GM18505 (cell line): Measurements from ENCODE around the gene COX14.

ENCODE experiments used
- ATAC-seq: cut with Tn5 transposase; IDR thresholded peaks from one replicate; pipeline ENCODE4 v1.9.1; 2021; ENCODE audit not compliant: unreplicated experiment
- POLR2A ChIP-seq: IDR thresholded peaks from 4 replicates; pipeline ENCODE4 v1.6.1; 2011; ENCODE audit warnings: borderline replicate concordance; ENCODE audit not compliant: insufficient read depth, insufficient read length; ENCODE audit errors: extremely low read depth

COX14 gene

DNA sequence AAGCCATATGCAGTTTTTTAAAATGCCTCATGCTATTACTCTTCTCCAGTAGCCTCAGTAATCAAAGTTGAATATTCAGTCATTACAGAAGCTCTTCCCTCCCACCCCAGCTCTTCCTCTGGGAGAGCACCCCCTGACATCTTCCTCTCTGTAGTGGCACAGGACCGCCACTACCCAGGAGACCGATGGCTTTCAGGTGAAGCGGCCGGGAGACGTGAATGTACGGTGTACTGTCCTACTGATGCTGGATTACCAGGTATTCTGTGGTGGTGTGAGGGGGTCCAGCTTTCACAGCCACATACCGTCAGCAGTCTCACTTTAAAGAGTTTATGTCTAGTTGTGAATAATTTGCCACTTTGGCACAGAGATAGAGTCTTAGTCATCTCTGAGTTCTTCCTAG lies 22.3 kb upstream of the COX14 start:
- TF ChIP-seq POLR2A: no peak
- ATAC-seq: no peak

DNA sequence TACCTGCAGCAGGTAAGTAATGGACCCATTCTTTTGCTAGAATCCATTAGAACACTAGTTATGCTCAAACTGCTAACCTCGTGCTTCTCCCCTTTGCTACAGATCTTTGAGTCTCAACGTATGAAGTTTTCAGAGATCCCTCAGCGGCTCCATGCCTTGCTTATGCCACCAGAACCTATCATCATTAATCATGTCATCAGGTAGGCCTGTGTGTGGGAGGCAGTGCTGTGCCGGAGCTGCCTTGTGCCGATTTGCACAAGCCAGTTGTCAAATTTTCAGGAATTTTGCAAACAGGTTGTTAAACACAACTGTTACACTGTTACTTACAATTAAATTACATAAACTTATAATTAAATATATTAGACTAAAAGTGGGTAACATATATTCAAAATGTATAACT lies 21.6 kb upstream of the COX14 start:
- no peak for TF ChIP-seq POLR2A
- no peak for ATAC-seq

DNA sequence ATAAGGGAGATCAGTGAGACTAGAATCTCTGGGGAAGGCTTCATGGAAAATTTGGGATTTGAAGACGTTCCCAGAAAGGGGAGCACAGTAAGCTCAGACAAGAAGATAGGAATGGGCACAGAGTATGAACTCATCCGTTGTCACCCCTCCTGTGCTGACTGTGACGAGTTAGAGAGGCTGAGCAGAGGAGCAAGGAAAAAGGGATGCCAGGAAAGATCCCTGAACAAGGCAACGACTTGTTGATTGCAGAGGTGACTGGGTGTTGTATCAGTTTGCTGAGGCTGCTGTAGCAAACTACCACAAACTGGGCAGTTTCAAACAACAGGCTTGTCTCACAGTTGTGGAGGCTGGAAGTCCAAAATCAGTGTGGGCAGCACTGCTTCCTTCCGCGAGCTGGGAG lies 14.1 kb upstream of the COX14 start:
- ATAC-seq: no peak
- no peak for TF ChIP-seq POLR2A

DNA sequence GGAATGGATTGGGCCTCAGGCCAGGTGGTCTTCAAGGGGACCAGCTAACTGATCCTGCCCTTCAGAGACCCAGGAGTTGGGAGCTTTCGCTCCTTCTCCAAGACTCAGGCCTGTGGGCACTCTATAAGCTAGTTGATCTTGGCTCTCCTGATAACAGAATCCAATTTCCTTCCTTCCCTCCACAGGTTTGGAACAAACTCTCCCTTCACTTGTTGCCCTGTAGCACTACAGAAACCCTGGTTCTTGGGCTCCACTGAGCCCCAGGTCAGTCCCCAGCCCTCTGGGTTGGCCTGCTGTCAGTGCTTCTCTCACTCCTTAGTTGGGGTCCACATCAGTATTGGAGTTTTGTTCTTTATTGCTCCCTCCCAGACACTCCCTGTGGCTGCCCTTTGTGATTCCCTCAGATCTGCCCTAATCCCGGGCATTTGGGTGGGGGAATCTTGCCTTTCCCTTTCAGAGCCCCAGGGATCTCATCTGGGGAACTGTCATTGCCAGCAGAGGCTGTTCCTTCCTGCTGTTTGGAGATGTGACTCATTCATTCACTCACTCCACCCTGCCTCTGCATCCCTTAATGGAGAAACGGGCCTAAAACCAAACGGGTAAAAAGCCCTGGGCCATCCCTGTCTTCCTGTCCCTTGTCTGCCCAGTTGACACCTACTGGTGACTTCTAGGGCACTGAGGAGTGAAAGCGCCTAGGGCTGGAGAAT lies 12.6 kb upstream of the COX14 start:
- ATAC-seq: no peak
- no peak for TF ChIP-seq POLR2A

DNA sequence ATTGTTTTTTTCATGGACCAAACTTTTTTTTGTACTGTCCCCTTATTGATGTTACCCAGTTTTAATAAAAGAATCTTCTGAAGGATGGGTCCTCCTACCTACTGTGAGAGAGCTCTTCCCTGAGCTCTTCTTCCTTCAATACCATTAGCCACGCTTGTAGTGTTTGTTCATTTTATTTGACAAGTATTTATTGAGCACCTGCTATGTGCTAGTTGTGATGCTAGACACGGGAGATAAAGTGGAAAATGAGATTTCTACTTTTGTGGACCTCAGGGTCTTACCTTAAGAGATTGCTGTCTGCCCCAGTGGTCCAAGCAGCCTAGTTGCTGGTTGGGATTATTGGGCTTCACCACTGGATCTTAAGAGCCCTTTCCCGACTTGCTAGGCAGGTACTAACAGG lies 11.5 kb upstream of the COX14 start:
- no peak for ATAC-seq
- TF ChIP-seq POLR2A: no peak

DNA sequence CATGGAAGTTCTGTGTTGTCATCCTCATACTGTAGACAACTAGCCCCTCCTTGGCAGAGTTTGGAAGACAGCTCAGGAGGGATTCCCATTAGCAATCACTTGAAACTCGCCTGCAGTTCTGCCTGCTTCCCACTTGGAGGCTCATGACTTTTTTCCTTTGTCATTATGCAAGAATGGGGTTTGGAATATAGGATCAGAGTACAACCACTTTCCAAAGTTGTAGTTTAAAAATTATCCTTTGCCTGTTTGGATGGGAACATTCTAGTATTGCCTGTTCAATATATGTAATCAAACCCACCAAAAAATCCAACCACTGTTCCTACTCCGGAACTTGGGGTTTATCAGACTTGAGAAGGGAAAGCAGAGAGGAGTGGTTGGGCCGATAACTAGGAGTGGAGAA lies 10.4 kb upstream of the COX14 start:
- ATAC-seq: no peak
- no peak for TF ChIP-seq POLR2A

DNA sequence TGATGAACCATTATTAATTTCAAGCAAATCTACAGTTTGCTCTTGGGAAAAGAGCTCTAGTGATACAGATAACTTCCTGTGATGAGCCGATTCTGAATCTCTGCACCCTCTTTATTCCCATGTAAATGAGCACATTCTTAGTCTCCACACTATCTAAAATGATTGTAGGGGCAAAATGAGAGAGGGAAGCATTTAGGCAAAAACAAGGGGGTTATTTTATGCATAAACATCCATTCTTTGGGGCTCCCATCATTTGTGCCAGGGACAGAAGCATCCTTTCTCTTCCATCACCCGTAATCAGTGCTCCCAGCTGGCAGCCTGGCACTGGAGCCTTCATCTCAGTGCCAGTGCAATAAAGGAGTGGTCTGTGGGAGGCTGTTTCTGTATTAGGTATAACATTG lies 9.9 kb upstream of the COX14 start:
- no peak for ATAC-seq
- no peak for TF ChIP-seq POLR2A

DNA sequence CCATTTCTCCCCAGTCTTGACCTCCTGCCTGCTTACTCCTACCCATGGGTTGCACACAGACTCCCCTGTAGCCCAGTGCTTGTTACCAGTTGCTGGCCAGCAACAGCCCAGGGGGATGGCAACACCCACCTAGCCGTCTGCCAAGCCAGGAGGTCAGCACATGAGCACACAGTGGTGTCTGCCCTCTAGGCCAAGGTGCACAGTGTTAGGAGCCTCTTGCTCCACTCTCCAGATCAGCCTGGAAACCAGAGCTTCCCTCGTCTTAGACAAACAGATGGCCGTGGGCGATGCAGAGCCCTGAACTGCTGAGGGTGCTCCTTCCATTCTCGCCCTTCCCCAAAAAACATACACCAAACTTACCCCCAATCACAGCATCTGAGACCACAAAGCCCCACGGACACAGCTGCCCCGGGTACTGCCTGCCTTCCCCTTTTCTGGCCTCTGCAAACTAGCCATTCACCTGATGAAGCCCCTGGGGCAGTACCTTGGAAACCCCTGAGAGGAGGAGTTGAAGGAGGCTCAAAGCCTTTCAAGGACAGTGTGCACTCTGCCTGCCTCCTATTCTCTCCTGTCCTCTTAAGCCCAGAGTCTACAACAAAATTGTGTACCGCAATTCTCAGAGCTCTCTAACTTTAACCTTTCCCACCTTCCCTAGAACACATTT lies 9.3 kb upstream of the COX14 start:
- TF ChIP-seq POLR2A: no peak
- no peak for ATAC-seq

DNA sequence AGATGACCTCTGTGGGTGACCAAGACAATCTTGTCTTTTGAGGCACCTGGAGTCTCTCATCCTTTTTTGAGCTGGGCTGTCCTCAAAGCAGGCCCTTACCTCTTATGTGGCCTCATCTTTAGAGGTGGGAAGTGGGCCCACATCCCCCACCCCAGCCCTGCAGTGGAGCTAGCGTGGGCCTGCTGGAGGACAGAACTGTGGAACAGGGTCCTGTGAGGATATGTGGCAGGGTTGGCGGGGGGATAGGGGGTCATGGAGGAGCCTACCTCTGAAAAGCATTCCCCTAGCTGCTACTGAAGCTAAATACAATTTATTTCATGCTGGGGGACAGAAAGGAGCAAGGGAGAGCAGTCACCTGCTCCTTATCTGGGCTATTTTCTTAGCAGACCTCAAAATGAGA lies 8.7 kb upstream of the COX14 start:
- TF ChIP-seq POLR2A: no peak
- ATAC-seq: no peak

DNA sequence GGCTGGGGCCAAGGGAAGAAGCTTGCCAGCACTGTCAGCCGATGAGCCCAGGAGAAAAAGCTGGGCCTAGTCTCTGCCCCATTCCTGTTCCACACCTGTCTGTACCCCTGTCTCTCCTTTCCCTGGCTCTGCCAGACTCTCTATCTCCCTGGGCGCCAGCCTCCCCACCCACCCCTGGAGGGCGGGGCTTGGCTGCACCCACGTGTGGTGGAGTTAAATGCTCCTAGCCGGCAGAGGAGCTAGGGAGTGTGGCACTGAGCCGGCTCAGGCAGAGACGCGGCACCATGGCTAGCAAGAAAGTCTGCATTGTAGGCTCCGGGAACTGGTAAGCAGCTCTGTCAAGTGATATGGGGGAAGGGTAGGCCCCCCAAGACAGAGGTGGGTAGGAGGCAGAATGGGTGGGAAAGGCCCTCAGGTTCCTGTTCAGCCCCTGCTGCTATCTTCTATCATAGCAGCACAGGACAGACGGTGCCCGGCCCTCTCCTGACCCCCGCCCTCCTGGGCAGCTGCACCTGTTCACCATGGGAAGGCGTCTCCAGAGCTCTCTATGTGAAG lies 8.2 kb upstream of the COX14 start, which contains the start of gene GPD1:
TSS of gene GPD1 (plus strand) at position 242 of the 555 bp plus-strand sequence. CDS start at position 285, 43 bp downstream.
- ATAC-seq: no peak
- TF ChIP-seq POLR2A: no peak

DNA sequence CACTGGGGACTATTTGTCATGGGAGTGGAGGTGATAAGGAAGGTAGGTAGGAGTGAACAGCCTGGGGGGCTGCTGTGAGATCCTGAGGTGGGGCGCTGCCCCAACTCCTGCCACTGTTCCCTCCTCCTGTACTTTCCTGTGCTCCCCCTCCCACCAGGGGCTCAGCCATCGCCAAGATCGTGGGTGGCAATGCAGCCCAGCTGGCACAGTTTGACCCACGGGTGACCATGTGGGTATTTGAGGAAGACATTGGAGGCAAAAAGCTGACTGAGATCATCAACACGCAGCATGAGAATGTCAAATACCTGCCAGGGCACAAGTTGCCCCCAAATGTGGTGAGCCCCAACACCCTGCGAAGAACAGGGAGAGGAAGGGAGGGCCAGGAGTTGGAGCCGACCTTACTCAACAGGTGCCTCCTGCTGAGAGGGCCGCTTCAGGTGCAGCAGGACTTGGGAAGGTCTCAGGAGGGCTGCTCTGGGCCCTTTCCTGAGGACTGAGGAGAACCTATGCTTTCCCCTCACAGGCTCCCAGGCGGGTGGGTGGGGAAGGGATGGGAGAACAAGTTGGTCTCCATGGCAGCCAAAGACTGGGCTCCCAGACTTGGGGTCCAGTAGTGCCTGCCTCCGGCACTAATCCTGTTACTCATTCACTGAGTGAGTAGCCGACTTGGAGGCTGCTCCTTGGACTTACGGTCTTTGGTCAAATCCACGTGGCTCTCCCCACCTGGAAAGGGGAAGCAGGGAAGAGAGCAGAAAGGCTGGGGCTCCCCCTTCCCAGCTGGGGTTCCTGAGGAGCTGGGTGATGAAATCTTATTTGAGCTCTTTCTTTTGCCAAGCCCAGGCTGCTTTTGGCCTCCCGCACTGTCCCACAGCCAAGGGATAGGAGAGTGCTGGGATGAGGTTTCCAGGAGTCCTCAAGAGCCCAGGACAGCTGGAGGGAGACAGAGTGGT lies 7.3 kb upstream of the COX14 start:
- ATAC-seq: no peak
- TF ChIP-seq POLR2A: no peak

DNA sequence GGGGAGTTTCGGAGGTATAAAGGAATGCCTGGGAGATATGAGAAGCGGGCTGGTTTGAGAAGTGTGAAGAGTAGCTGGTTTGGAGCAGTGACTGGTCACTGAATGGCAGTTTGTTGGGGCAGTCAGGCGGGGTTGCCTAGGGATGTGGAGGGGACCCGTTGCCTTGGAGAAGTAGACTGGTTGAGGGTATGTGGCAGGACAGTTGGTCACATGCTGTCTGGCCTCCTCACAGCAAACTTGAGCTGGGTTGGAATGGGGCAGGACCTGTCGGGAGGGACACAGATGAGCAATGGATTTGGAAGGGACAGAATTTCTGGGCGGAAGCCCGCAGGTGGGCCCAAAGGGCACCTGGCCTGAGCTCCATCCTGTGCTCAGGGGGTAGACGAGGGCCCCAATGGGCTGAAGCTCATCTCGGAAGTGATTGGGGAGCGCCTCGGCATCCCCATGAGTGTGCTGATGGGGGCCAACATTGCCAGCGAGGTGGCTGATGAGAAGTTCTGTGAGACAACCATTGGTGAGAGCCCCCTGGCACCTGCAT lies 6.1 kb upstream of the COX14 start:
- no peak for TF ChIP-seq POLR2A

DNA sequence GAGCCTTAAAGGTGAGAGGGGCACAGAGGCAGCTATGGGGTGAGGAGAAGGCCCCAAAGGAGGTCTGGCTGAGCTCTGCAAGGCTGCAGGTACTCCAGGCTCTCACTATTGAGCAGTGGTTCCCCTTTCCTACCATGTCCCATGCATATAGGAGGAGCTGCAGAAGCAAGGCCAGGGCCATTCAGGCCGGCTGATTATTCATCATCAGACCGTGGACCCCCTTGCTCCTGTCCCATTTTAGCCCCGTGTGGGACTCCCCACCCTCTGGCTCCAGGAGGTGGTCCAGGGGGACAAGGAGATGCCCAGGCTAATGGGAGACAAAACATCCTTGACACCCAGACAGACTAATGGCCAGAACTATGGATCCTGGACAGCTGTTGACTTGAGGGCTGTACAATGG lies 5.1 kb upstream of the COX14 start:
- ATAC-seq: no peak
- no peak for TF ChIP-seq POLR2A

More for the DNA sequence above, 6.1 kb upstream of the COX14 start:
- no peak for ATAC-seq
